IPS-20b (cell line): Measurements from ENCODE around the gene PLEKHM2.

Source experiments
- H3K27ac ChIP-seq: one replicate; pipeline ENCODE4 v1.5.1; 2013; ENCODE audit warnings: low read length
- H3K27me3 ChIP-seq: 2 replicates; pipeline ENCODE4 v1.6.1; 2013; ENCODE audit warnings: mild to moderate bottlenecking, low read length, inconsistent platforms; ENCODE audit not compliant: insufficient read depth
- H3K36me3 ChIP-seq: 2 replicates; pipeline ENCODE4 v1.6.1; 2013; ENCODE audit warnings: low read depth, mild to moderate bottlenecking, inconsistent platforms, low read length, moderate library complexity; ENCODE audit not compliant: insufficient read depth
- H3K4me1 ChIP-seq: 2 replicates; pipeline ENCODE4 v1.6.1; 2013; ENCODE audit warnings: mild to moderate bottlenecking, control low read depth, inconsistent platforms, low read length, moderate library complexity; ENCODE audit not compliant: insufficient read depth
- H3K4me3 ChIP-seq: 2 replicates; pipeline ENCODE4 v1.5.1; 2013; ENCODE audit warnings: mild to moderate bottlenecking, low read length, inconsistent platforms
- H3K9ac ChIP-seq: 2 replicates; pipeline ENCODE4 v1.6.1; 2013; ENCODE audit warnings: low read depth, mild to moderate bottlenecking, inconsistent platforms, low read length, moderate library complexity
- H3K9me3 ChIP-seq: 2 replicates; pipeline ENCODE4 v1.6.1; 2013; ENCODE audit warnings: mild to moderate bottlenecking, low read depth, low read length, inconsistent platforms; ENCODE audit not compliant: insufficient read depth

The PLEKHM2 gene

GRCh38 chr1:15771836-15772515, 87.9 kb downstream of the PLEKHM2 start:
- Histone ChIP-seq H3K4me1 (no peaks in the 10 kb centered on the region), H3K27me3 (no peaks in the 10 kb centered on the region), H3K9ac (no peak overlapping the region), H3K27ac (no peak overlapping the region), H3K4me3 (no peak overlapping the region), H3K36me3 (peaks cover 83% of the 10 kb centered on the region), H3K9me3 (no peaks in the 10 kb centered on the region)

GRCh38 chr1:15775706-15776105, 91.6 kb downstream of the PLEKHM2 start:
- H3K27ac ChIP-seq, result no peak overlapping the region
- H3K27me3 ChIP-seq, result no peaks in the 10 kb centered on the region
- H3K9ac ChIP-seq, result no peak overlapping the region
- H3K4me1 ChIP-seq, result no peaks in the 10 kb centered on the region
- no peaks in the 10 kb centered on the region for H3K9me3 ChIP-seq
- H3K36me3 ChIP-seq, result peaks cover 89% of the 10 kb centered on the region
- no peak overlapping the region for H3K4me3 ChIP-seq

GRCh38 chr1:15777909-15778707, 94.0 kb downstream of the PLEKHM2 start:
- H3K4me3 ChIP-seq, result no peak overlapping the region
- H3K36me3 ChIP-seq, result peaks cover 86% of the 10 kb centered on the region
- no peaks in the 10 kb centered on the region for H3K27me3 ChIP-seq
- no peaks in the 10 kb centered on the region for H3K9me3 ChIP-seq
- no peak overlapping the region for H3K27ac ChIP-seq
- no peaks in the 10 kb centered on the region for H3K4me1 ChIP-seq
- no peak overlapping the region for H3K9ac ChIP-seq
